HG03066 (cell line): Measurements from ENCODE around the gene EEF1A1.
"Not testable (repeated sequence)": the region's sequence is repeated elsewhere in the genome, so short reads cannot be mapped to it uniquely, and the experiment has no call there.

ENCODE experiments used
- ATAC-seq: cut with Tn5 transposase; IDR thresholded peaks from one replicate; pipeline ENCODE4 v1.9.1; 2021; ENCODE audit warnings: low read depth; ENCODE audit not compliant: unreplicated experiment

EEF1A1 gene

GRCh38 chr6:73520688-73521350 is at the start of gene EEF1A1:
EEF1A1 (minus strand) TSS chr6:73521032; CDS start chr6:73520026, 1,006 bp downstream.
- peak; percentile 61 for ATAC-seq

- ATAC-seq = no peak
These were observed 48.3 kb upstream of the EEF1A1 start for GRCh38 chr6:73569121-73569520.

DNA sequence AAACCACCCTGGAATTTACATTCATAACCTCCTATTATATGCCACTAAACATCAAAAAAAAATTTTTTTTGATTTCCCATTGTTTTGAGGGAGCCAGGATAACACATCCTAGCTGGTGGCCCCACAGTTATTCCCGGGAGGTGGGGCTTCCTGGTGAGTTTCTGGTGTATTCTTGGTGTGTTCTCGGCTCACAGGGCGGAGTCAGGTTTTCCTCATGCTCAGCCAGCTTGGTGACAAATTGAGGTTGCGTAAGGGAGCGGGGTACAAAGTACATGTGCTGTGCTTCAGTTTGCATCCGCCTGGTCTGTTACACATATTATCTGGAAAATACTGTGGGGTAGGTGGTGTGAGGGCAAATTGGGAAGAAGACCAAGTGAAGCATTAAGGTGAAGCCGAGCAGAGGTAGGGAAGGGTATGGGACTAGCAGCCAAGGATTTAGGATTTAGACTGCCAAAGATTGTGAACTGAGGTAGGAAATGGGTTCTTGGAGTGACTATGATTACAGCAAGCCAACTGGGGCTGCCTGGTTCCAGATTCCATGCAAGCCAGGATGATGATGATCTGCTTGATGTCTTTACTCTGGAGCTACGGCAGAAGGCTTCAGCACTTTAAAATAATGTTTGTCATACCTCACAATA is 46.2 kb upstream of the EEF1A1 start:
- no peak for ATAC-seq

DNA sequence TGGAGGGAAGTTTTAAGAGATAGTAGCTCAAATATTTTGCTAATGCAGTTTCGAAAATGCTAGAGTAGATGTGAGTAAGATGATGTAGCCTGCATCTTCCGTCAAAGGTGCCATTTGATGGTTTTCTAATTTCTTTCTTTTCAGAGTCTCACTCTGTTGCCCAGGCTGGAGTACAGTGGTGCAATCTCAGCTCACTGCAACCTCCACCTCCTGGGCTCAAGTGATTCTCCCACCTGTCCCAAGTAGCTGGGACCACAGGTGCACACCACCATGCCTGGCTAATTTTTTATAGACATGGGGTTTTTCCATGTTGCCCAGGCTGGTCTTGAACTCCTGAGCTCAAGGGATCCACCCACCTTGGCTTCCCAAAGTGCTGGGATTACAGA is 45.6 kb upstream of the EEF1A1 start:
- not testable (repeated sequence) for ATAC-seq

- no peak for ATAC-seq
These were observed 45.1 kb upstream of the EEF1A1 start for GRCh38 chr6:73565767-73566485.

DNA sequence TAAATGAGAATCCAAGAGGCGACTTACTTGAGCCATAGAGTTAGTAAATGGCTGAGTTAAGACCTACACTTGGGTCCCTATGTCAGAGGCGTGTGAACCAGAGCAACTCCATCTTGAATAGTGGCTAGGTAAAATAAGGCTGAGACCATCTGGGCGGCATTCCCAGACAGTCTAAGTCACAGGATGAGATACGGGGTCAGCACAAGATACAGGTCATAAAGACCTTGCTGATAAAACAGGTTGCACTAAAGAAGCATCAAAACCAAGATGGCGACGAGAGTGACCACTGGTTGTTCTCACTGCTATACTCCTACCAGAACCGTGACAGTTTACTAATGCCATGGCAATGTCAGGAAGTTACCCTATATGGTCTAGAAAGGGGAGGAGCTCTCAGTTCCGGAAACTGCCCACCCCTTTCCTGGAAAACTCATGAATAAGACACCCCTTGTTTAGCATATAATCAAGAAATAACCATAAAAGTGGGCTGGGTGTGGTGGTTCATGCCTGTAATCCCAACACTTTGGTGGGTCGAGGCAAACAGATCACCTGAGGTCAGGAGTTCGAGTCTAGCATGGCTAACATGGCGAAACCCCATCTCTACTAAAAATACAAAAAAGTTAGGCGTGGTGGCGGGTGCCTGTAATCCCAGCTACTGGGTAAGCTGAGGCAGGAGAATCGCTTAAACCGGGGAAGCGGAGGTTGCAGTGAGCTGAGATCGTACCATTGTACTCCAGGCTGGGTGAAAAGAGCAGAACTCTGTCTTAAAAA is 43.9 kb upstream of the EEF1A1 start:
- ATAC-seq = no peak

GRCh38 chr6:73562558-73562957 is 41.7 kb upstream of the EEF1A1 start:
- no peak for ATAC-seq

- peak; percentile 65 for ATAC-seq
These were observed 40.1 kb upstream of the EEF1A1 start for GRCh38 chr6:73560853-73561407.

DNA sequence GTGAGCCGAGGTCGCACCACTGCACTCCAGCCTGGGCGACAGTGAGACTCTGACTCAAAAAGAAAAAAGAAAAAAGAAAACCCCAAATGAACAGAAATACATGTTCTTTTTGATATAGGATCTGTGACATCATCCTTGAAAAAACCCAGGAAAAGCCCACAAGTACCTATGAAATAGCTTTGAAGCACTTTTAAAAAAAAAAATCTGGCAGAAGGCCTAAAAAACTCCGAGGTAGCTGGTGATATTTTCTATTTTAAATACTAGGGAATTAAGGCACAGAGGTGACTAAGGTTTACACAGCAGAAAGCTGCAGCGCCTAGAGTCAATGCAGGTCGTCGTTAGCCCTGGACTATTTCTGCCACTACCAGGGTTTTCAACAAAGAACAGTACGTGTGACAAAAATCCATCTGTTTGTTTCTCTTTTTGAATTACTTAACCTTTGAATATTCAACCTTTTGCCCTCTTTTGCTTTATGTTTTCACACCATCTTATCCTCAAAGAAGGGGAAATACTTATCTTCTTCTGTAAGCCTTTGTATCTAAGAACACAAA is 39.4 kb upstream of the EEF1A1 start:
- ATAC-seq = peak; percentile 36

GRCh38 chr6:73559399-73559794 is 38.6 kb upstream of the EEF1A1 start:
- not testable (repeated sequence) for ATAC-seq

- ATAC-seq = peak; percentile 53
These were observed 38.0 kb upstream of the EEF1A1 start for GRCh38 chr6:73558624-73559398.

GRCh38 chr6:73556836-73557235 is 36.0 kb upstream of the EEF1A1 start:
- no peak for ATAC-seq

- not testable (repeated sequence) for ATAC-seq
These were observed 34.6 kb upstream of the EEF1A1 start for GRCh38 chr6:73555380-73555949.

DNA sequence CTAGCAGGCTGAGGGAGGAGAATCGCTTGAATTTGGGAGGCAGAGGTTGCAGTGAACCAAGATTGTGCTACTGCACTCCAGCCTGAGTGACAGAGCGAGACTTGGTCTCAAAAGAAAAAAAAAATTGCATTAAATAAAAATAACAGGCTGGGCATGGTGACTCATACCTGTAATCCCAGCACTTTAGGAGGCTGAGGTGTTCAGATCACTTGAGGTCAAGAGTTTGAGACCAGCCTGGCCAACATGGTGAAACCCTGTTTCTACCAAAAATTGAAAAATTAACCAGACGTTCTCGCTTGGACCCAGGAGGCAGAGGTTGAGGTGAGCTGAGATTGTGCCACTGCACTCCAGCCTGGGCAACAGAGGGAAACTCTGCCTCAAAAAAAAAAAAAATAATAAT is 30.3 kb upstream of the EEF1A1 start:
- not testable (repeated sequence) for ATAC-seq

DNA sequence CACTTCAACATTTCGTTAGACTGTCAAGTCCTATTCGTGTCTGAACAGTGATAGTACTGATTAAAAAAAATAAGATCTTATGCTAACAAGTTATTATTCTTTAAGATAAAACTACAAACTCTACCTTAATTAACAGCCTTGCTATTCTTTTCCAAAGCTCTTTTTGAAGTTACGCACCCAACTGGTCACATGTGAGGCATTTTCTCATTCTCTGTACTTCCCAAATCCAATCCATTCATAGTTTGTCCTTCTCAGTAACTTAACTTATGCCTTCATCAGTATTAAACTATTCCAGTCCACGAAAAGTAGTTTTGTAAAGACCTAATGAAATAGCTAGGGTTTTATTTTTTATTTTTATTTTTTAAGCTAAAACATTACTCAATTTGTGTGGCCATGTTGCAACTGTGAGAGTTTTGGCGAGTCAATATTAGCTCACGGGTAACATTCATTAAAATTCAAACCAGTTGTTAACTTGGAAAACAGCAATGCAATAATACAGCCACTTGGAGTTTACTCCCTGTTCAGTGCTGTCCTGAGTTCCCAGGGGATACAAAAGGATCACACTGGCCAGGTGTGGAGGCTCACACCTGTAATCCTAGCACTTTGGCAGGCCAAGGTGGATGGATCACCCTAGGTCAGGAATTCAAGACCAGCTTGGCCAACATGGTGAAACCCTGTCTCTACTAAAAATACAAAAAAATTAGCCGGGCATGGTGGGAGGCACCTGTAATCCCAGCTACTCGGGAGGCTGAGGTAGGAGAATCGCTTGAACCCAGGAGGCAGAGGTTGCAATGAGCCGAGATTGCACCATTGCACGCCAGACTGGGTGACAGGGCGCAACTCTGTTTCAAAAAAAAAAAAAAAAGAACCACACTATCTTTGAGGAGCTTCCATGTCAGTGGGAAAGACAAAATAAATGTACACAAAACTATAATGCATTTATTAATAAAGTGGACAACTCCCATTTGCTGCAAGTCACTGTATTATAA is 27.9 kb upstream of the EEF1A1 start:
- ATAC-seq = no peak

DNA sequence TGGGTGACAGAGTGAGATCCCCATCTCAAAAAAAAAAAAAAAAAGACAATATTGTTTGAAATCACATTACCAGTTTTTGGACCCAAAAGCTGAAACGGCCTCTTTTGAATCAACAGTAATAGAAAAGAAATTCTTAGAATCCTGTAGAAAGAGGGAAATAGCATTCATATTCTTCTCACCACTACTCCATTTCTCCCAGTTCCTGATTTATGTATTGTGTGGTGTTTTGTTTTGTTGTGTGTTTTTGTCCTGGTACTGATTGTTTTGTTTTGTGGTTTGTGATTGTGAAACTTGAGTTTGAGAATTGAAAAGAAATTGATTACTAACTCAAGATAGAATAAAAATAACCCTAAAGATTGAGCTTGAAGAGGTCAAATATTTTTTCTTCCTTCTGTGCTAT is 26.2 kb upstream of the EEF1A1 start:
- ATAC-seq = no peak

DNA sequence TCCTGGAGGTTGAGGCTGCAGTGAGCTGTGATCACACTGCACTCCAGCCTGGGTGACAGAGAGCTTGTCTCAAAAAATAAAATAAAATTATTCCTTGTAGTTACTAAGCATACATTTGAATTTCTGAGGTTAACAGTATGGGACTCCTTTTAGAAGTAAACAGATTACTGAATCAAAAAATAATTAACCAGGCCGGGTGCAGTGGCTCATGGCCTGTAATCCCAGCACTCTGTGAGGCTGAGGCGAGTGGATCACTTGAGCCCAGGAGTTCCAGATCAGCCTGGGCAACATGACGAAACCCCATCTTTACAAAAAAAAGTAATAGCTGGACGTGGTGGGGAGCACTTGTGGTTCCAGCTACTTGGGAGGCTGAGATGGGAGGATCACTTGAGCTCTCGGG is 22.1 kb upstream of the EEF1A1 start:
- ATAC-seq = no peak

- ATAC-seq = not testable (repeated sequence)
These were observed 21.6 kb upstream of the EEF1A1 start for GRCh38 chr6:73542481-73542880.
